Measurements from ENCODE around the gene TMEM25.

GRCh38 chr11:118572061-118572980 lies 41.3 kb downstream of the TMEM25 start, which contains the start of gene ARCN1:
- TF ChIP-seq POLR2A (IDR thresholded peaks at IDR 0.05) = no peak
- no peak for TF ChIP-seq CTCF (IDR thresholded peaks at IDR 0.05)
